Heart left ventricle (tissue), 16 donors: ENCODE measurements around the gene CCL20. TPM values are rescaled to one million over a fixed set of nuclear protein-coding genes. Genes with fewer than 3 reads are reported as not detected.

Experiments
- ATAC-seq, 4 donors: fragments of 200-7000 bp; cut with Tn5 transposase; one replicate each; pipeline ENCODE4 v1.9.1; 2020 to 2022; ENCODE audit warnings: moderate library complexity in 4 of 4, mild to moderate bottlenecking in 3 of 4, moderate number of reproducible peaks in 1 of 4
- DNase-seq, 5 donors: peaks; one replicate each; pipeline ENCODE4 v3.0.0-alpha.2; 2020
- H3K27ac ChIP-seq, 12 donors: fragments of 200-600 bp; sonication (generic) in 4 of 12; one replicate each; pipeline versions ENCODE4 v1.5.0 to v1.8.0; 2016 to 2022; ENCODE audit warnings: mild to moderate bottlenecking in 2 of 12
- H3K27me3 ChIP-seq, 9 donors: fragments of 200-600 bp; sonication (generic) in 2 of 9; one replicate each; pipeline versions ENCODE4 v1.5.1 to v1.8.0; 2016 to 2022; ENCODE audit warnings: mild to moderate bottlenecking in 3 of 9
- H3K36me3 ChIP-seq, 9 donors: fragments of 200-600 bp; sonication (generic) in 2 of 9; one replicate each; pipeline versions ENCODE4 v1.5.0 to v1.8.0; 2018 to 2022; ENCODE audit warnings: mild to moderate bottlenecking in 2 of 9
- H3K4me1 ChIP-seq, 12 donors: fragments of 200-600 bp; sonication (generic) in 4 of 12; one replicate each; pipeline versions ENCODE4 v1.5.0 to v1.8.0; 2016 to 2022; ENCODE audit warnings: mild to moderate bottlenecking in 3 of 12
- H3K4me3 ChIP-seq, 12 donors: fragments of 200-600 bp; sonication (generic) in 4 of 12; one replicate each; pipeline versions ENCODE4 v1.5.0 to v1.8.0; 2017 to 2022; ENCODE audit warnings: mild to moderate bottlenecking in 9 of 12, moderate library complexity in 4 of 12
- H3K9me3 ChIP-seq, 12 donors: fragments of 200-600 bp; sonication (generic) in 4 of 12; one replicate each; pipeline versions ENCODE4 v1.5.0 to v1.8.0; 2016 to 2022; ENCODE audit warnings: mild to moderate bottlenecking in 1 of 12
- POLR2A ChIP-seq, 2 donors: fragments of 450-650 bp; IDR thresholded peaks; one replicate each; pipeline ENCODE4 v1.6.1; 2017; ENCODE audit warnings: antibody characterized with exemption in 2 of 2, mild to moderate bottlenecking in 2 of 2, moderate library complexity in 2 of 2
- WGBS, 4 donors: extraction: QIAGEN DNeasy Blood & Tissue Kit in 2 of 4; methylation state at CpG; one replicate each; pipeline versions ENCODE4 v1.1.5 to v1.1.7; 2013 to 2018; 5-methylcytosine and 5-hydroxymethylcytosine counted together
- intact Hi-C, 10 donors: fragments of 100-400 bp; cut with DNase I; formaldehyde crosslinking; loops; one replicate each; pipeline versions ENCODE4 v1.11.1 to v1.14.2; 2022
- polyA plus RNA-seq, 2 donors: library from polyadenylated mRNA; stranded (reverse); fragments of 200-250 nt; gene quantifications; one replicate each; pipeline ENCODE4 v1.2.3, GENCODE V29; 2013
- total RNA-seq, 9 donors: library from RNA; depleted of rRNA in 2 of 9; stranded (reverse); fragments of >200 nt in 2 of 9; fragmentation: NEBNext Ultra II Directional in 3 of 9; extraction: Animal tissue kit (Norgen Biotek cat#: 25700) in 3 of 9; gene quantifications; one replicate each; pipeline versions ENCODE4 v1.1.0 to v1.2.4, GENCODE V29; 2016 to 2023
- TF ChIP-seq, protein P1 (sequence below), 12 donors: fragments of 200-600 bp; sonication (generic) in 4 of 12; IDR thresholded peaks; one replicate each; pipeline versions ENCODE4 v1.5.0 to v1.8.0; 2018 to 2022; ENCODE audit warnings: antibody characterized with exemption in 12 of 12, mild to moderate bottlenecking in 5 of 12
- donor health status: ischemic (EF 13 %, LVEDD 7.1; RV severe dilation, severe dysfunction).
- donor health status: healthy with polysubstance abuse.
- donor health status: DM: no; HTN: yes; CAD: no.
- donor health status: DM: no; HTN: no; CAD: no.
- donor health status: ischemic (EF 25% LVEDD 6.9; RV normal size, moderate dysfunction).
- donor health status: ischemic (EF 25% LVEDD 5.7; RV mildly dilated, moderate dysfunction).
- donor health status: healthy.
- donor health status: DM: yes; HTN: yes; CAD: no.
- donor health status: ischemic (EF 35%, LVEDD 5.7; RV mildly dilated, moderate dysfunction).
- donor health status: nonischemic (EF 11% LVEDD 7.7; RV severe dilation, severe dysfunction).
- donor health status: DM: yes; HTN: yes; CAD: no.
- donor health status: PGD.
- donor health status: ischemic (EF 29% LVEDD 5.4; RV normal size, mild dysfunction).
- donor health status: nonischemic (EF 23%, LVEDD 6.1; RV moderate dilation, normal function).

Gene CCL20
- total and polyA plus RNA-seq, 11 donors: 0.48 to 1.1 TPM; not detected in 9

DNA sequence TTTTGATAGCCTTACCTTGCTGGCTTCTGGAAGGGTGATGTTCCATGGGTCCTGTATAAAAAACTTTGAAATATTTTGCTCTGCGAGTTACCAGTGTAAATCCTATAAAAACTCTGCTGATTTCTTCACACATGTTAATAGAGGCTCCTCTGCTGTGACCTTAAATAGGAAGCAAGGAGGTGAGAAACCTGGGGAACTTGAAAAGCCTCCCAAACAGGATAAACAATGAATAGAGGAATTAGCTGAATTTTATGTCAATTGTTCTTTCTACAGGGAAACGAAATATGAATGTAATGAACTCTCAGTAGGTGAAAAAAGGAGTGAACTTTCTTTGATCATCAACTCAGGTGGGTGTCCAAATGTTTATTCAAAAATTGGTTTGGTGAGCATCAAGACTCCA is 10.8 kb upstream of the CCL20 start:
- no peaks in the 10 kb centered on the region for H3K27me3 ChIP-seq
- no peak for ATAC-seq

DNA sequence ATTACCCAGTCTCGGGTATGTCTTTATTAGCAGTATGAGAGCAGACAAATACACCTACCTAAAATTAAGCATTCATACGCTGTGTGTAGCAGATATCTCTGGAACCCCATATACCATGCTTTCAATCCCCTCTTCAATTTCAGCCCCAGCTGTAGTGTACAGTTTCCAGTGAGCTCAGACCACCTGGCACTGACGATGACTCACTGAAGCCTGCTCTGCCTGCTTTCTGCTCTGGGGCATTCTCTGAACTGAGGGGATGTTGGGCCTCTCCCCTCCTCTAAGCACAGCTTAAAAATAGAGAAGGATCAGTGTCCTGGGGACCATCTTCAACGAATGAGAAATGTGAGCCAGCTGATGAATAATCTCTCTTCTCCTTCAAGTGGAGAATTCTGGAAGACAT is 8.7 kb upstream of the CCL20 start:
- WGBS, 4 donors: 72 to 82% (median 80%) methylated on average over 4 of the region's 4 CpGs
- peaks cover 0 to 4% (median 0%) of the 10 kb centered on the region in 12 donors for H3K4me1 ChIP-seq
- H3K27ac ChIP-seq: no peak overlapping the region
- no peak for TF ChIP-seq POLR2A (IDR thresholded peaks at IDR 0.05)
- TF ChIP-seq, protein P1, sequence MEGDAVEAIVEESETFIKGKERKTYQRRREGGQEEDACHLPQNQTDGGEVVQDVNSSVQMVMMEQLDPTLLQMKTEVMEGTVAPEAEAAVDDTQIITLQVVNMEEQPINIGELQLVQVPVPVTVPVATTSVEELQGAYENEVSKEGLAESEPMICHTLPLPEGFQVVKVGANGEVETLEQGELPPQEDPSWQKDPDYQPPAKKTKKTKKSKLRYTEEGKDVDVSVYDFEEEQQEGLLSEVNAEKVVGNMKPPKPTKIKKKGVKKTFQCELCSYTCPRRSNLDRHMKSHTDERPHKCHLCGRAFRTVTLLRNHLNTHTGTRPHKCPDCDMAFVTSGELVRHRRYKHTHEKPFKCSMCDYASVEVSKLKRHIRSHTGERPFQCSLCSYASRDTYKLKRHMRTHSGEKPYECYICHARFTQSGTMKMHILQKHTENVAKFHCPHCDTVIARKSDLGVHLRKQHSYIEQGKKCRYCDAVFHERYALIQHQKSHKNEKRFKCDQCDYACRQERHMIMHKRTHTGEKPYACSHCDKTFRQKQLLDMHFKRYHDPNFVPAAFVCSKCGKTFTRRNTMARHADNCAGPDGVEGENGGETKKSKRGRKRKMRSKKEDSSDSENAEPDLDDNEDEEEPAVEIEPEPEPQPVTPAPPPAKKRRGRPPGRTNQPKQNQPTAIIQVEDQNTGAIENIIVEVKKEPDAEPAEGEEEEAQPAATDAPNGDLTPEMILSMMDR (IDR thresholded peaks at IDR 0.05): no peak
- H3K27me3 ChIP-seq: no peaks in the 10 kb centered on the region
- no peaks in the 10 kb centered on the region for H3K36me3 ChIP-seq
- ATAC-seq (no peak), DNase-seq (no peak)
- intact Hi-C loops: no loop called here
- H3K4me3 ChIP-seq: no peak overlapping the region
- H3K9me3 ChIP-seq: no peaks in the 10 kb centered on the region

More for the DNA sequence above, 10.8 kb upstream of the CCL20 start:
- no peak overlapping the region for H3K27ac ChIP-seq
- H3K4me1 ChIP-seq: peaks cover 0 to 4% (median 0%) of the 10 kb centered on the region in 12 donors
- WGBS, 4 donors: 50 to 58% (median 53%) methylated on average over 2 of the region's 2 CpGs
- H3K4me3 ChIP-seq: no peak overlapping the region
- no peaks in the 10 kb centered on the region for H3K9me3 ChIP-seq
- no peak for TF ChIP-seq POLR2A (IDR thresholded peaks at IDR 0.05)
- intact Hi-C loops: no loop called here
- H3K36me3 ChIP-seq: no peaks in the 10 kb centered on the region
- no peak for DNase-seq

DNA sequence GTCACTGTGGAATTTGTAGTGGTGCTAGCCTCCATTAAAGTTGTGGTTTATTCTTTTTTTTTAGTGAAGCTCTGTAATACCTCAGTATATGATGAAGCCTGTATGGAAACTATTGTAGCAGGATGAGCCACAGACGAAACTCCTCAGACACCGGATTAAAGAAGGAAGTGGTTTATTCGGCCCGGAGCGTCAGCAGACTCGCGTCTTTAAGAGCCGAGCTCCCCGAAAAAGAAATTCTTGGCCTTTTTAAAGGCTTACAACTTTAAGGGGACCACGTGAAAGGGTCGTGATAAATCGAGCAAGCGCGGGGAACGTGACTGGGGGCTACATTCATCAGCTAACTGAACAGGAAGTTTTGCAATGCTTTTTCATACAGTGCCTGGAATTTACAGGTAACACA is 8.1 kb upstream of the CCL20 start:
- intact Hi-C loops: no loop called here
- Histone ChIP-seq H3K27me3 (no peaks in the 10 kb centered on the region), H3K9me3 (no peaks in the 10 kb centered on the region), H3K4me1 (peaks cover 0 to 4% (median 0%) of the 10 kb centered on the region in 12 donors), H3K4me3 (no peak overlapping the region), H3K27ac (no peak overlapping the region), H3K36me3 (no peaks in the 10 kb centered on the region)
- 76 to 86% (median 78%) methylated on average over 15 of the region's 15 CpGs for WGBS, 4 donors
- DNase-seq: no peak
- no peak for ATAC-seq
- TF ChIP-seq POLR2A (IDR thresholded peaks at IDR 0.05): no peak
- TF ChIP-seq, protein P1 (IDR thresholded peaks at IDR 0.05): no peak

DNA sequence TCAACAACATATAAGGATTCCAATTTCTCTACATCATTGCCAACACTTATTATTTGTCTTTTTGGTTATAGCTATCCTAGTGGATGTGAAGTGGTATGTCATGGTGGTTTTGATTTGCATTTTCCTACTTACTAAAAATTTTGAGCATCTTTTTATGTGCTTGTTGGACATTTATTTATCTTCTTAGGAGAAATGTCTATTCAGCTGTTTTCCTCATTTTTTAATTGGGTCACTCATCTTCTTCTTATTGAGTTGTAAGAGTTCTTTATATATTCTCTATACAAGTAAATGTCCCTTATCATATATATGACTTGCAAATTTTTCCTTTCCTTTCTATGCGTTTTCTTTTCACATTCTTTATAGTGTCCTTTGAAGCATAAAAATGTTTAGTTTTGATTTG is 4.7 kb upstream of the CCL20 start:
- DNase-seq: no peak
- TF ChIP-seq, protein P1 (IDR thresholded peaks at IDR 0.05): no peak
- no peak for TF ChIP-seq POLR2A (IDR thresholded peaks at IDR 0.05)
- H3K9me3 ChIP-seq: no peaks in the 10 kb centered on the region
- H3K36me3 ChIP-seq: no peaks in the 10 kb centered on the region
- H3K27ac ChIP-seq: no peak overlapping the region
- intact Hi-C loops: no loop called here
- H3K27me3 ChIP-seq: peaks cover 0 to 8% (median 0%) of the 10 kb centered on the region in 9 donors
- no peak for ATAC-seq
- WGBS, 4 donors: 86 to 95% (median 88%) methylated on average over 1 of the region's 1 CpG
- peaks cover 0 to 4% (median 0%) of the 10 kb centered on the region in 12 donors for H3K4me1 ChIP-seq
- H3K4me3 ChIP-seq: no peak overlapping the region

DNA sequence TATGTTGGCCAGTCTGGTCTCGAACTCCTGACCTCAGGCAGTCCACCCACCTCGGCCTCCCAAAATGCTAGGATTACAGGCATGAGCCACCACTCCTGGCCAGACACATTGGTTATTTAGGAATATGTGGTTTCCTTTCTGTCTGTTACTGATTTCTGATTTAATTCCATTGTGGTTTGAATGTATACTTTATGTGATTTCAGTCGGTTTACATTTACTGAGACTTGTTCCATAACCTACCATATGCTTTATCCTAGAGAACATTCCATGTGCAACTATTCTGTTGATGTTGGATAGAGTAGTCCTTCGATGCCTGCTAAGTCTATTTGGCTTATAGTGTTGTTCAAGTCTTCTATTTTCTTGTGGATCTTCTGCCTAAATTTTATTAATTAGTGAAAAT is 1.6 kb upstream of the CCL20 start:
- Histone ChIP-seq H3K36me3 (no peaks in the 10 kb centered on the region), H3K27ac (no peak overlapping the region), H3K4me3 (no peak overlapping the region), H3K27me3 (peaks cover 0 to 23% (median 2%) of the 10 kb centered on the region in 9 donors), H3K9me3 (no peaks in the 10 kb centered on the region), H3K4me1 (no peaks in the 10 kb centered on the region)
- WGBS, 4 donors: 79 to 92% (median 88%) methylated on average over 4 of the region's 4 CpGs
- DNase-seq (no peak), ATAC-seq (no peak)
- intact Hi-C loops: no loop called here
- no peak for TF ChIP-seq POLR2A (IDR thresholded peaks at IDR 0.05)
